Measurements from ENCODE around the gene SDK1. TPM values are rescaled to one million over a fixed set of nuclear protein-coding genes. Genes with fewer than 3 reads are reported as not detected.

Gene SDK1
- total and polyA plus RNA-seq, 2 experiments from 2014 or later, result 2.1 to 10.0 TPM

GRCh38 chr7:4103352-4104091 is 802.5 kb downstream of the SDK1 start:
- H3K4me1 ChIP-seq (ENCODE audit: insufficient read depth), result no peaks in the 10 kb centered on the region
- Mint-ChIP-seq H3K4me1 (peaks cover 8% of the 10 kb centered on the region), H3K4me3 (no peak overlapping the region), H3K36me3 (ENCODE audit: low read depth) (peaks cover 2% of the 10 kb centered on the region; the same call in 1 of the 3 replicates), H3K27ac (no peak overlapping the region), H3K27me3 (ENCODE audit: insufficient read depth, low read depth, poor library complexity) (peaks cover 11% of the 10 kb centered on the region), H3K9me3 (no peaks in the 10 kb centered on the region; the same call in 1 of the 3 replicates)
- no peaks in the 10 kb centered on the region for H3K36me3 ChIP-seq (ENCODE audit: insufficient read depth)
- H3K27ac ChIP-seq (ENCODE audit: low read depth), result no peak overlapping the region
- peak; percentile 47 for DNase-seq (ENCODE audit: low spot score)
- no peak overlapping the region for H2AFZ ChIP-seq
- no peak overlapping the region for H3K4me2 ChIP-seq
- no peaks in the 10 kb centered on the region for H4K20me1 ChIP-seq (replicated peaks; ENCODE audit: insufficient read depth)
- H3K79me2 ChIP-seq (replicated peaks; ENCODE audit: insufficient read depth), result no peaks in the 10 kb centered on the region
- no peaks in the 10 kb centered on the region for H3K9me2 ChIP-seq (ENCODE audit: insufficient read depth)
- H3K27me3 ChIP-seq (ENCODE audit: insufficient read depth), result no peaks in the 10 kb centered on the region
- H3F3A ChIP-seq (replicated peaks; ENCODE audit: low read depth), result no peaks in the 10 kb centered on the region
- peak; percentile 37 for ATAC-seq
- no peak overlapping the region for H3K4me3 ChIP-seq
- TF ChIP-seq REST (IDR thresholded peaks at IDR 0.05; ENCODE audit: unreplicated experiment) (no peak), EZH2phosphoT487 (IDR thresholded peaks at IDR 0.05; ENCODE audit: unreplicated experiment) (no peak), JUNB (IDR thresholded peaks at IDR 0.05; ENCODE audit: unreplicated experiment) (no peak)
- TF ChIP-seq, protein P1, sequence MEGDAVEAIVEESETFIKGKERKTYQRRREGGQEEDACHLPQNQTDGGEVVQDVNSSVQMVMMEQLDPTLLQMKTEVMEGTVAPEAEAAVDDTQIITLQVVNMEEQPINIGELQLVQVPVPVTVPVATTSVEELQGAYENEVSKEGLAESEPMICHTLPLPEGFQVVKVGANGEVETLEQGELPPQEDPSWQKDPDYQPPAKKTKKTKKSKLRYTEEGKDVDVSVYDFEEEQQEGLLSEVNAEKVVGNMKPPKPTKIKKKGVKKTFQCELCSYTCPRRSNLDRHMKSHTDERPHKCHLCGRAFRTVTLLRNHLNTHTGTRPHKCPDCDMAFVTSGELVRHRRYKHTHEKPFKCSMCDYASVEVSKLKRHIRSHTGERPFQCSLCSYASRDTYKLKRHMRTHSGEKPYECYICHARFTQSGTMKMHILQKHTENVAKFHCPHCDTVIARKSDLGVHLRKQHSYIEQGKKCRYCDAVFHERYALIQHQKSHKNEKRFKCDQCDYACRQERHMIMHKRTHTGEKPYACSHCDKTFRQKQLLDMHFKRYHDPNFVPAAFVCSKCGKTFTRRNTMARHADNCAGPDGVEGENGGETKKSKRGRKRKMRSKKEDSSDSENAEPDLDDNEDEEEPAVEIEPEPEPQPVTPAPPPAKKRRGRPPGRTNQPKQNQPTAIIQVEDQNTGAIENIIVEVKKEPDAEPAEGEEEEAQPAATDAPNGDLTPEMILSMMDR (conservative IDR thresholded peaks at IDR 0.05; ENCODE audit: low read depth in 2 of 2), result peak; percentile 39 to 60

GRCh38 chr7:4107839-4108238 is 806.8 kb downstream of the SDK1 start:
- no peak for ATAC-seq
- H3K27me3 Mint-ChIP-seq (ENCODE audit: insufficient read depth, low read depth, poor library complexity), result peaks cover 13% of the 10 kb centered on the region
- H3K27me3 ChIP-seq (ENCODE audit: insufficient read depth), result no peaks in the 10 kb centered on the region
- H3K27ac ChIP-seq (ENCODE audit: low read depth), result no peak overlapping the region
- no peaks in the 10 kb centered on the region for H4K20me1 ChIP-seq (replicated peaks; ENCODE audit: insufficient read depth)
- H3K9me3 Mint-ChIP-seq, result no peaks in the 10 kb centered on the region; the same call in 1 of the 3 replicates
- no peaks in the 10 kb centered on the region for H3F3A ChIP-seq (replicated peaks; ENCODE audit: low read depth)
- H3K4me1 ChIP-seq (ENCODE audit: insufficient read depth), result no peaks in the 10 kb centered on the region
- H3K4me3 ChIP-seq, result no peak overlapping the region
- H2AFZ ChIP-seq, result no peak overlapping the region
- no peak overlapping the region for H3K27ac Mint-ChIP-seq
- no peaks in the 10 kb centered on the region for H3K36me3 ChIP-seq (ENCODE audit: insufficient read depth)
- H3K4me2 ChIP-seq, result no peak overlapping the region
- H3K4me3 Mint-ChIP-seq, result no peak overlapping the region
- peaks cover 8% of the 10 kb centered on the region for H3K4me1 Mint-ChIP-seq
- H3K36me3 Mint-ChIP-seq (ENCODE audit: low read depth), result no peaks in the 10 kb centered on the region
- DNase-seq (ENCODE audit: low spot score), result no peak
- H3K9me2 ChIP-seq (ENCODE audit: insufficient read depth), result no peaks in the 10 kb centered on the region
- no peaks in the 10 kb centered on the region for H3K79me2 ChIP-seq (replicated peaks; ENCODE audit: insufficient read depth)
- TF ChIP-seq EZH2 (IDR thresholded peaks at IDR 0.05; ENCODE audit: low read depth, unreplicated experiment) (no peak), ZNF114 (CRISPR knock-in tag; IDR thresholded peaks at IDR 0.05) (no peak), JUNB (IDR thresholded peaks at IDR 0.05; ENCODE audit: unreplicated experiment) (no peak), CREB1 (CRISPR knock-in tag; IDR thresholded peaks at IDR 0.05; ENCODE audit: low read depth) (no peak), ZNF331 (CRISPR knock-in tag; IDR thresholded peaks at IDR 0.05; ENCODE audit: low read depth) (no peak), NANOG (IDR thresholded peaks at IDR 0.05; ENCODE audit: borderline replicate concordance) (no peak), REST (IDR thresholded peaks at IDR 0.05; ENCODE audit: unreplicated experiment) (no peak)
- TF ChIP-seq, protein P2, sequence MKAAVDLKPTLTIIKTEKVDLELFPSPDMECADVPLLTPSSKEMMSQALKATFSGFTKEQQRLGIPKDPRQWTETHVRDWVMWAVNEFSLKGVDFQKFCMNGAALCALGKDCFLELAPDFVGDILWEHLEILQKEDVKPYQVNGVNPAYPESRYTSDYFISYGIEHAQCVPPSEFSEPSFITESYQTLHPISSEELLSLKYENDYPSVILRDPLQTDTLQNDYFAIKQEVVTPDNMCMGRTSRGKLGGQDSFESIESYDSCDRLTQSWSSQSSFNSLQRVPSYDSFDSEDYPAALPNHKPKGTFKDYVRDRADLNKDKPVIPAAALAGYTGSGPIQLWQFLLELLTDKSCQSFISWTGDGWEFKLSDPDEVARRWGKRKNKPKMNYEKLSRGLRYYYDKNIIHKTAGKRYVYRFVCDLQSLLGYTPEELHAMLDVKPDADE (IDR thresholded peaks at IDR 0.05), result no peak
- TF ChIP-seq, protein P1 (conservative IDR thresholded peaks at IDR 0.05; ENCODE audit: low read depth in 2 of 2), result no peak

Measured in GM23338 (cell line).